GM12874 (cell line): Measurements from ENCODE around the gene EFEMP1.

Source experiments
- CTCF ChIP-seq: IDR thresholded peaks from 2 replicates; pipeline ENCODE4 v1.5.1; 2011; ENCODE audit warnings: low read depth, mild to moderate bottlenecking, control low read depth, low read length, moderate library complexity; ENCODE audit not compliant: insufficient read depth

EFEMP1 gene

GRCh38 chr2:55898386-55899040 is 25.1 kb downstream of the EFEMP1 start:
- no peak for TF ChIP-seq CTCF

- no peak for TF ChIP-seq CTCF
These were observed 26.9 kb downstream of the EFEMP1 start for GRCh38 chr2:55896633-55897032.

- TF ChIP-seq CTCF, result no peak
These were observed 28.9 kb downstream of the EFEMP1 start for GRCh38 chr2:55894720-55895119.

GRCh38 chr2:55891671-55892094 is 31.9 kb downstream of the EFEMP1 start:
- no peak for TF ChIP-seq CTCF

- TF ChIP-seq CTCF, result no peak
These were observed 34.6 kb downstream of the EFEMP1 start for GRCh38 chr2:55888936-55889335.

GRCh38 chr2:55887901-55888624 is 35.5 kb downstream of the EFEMP1 start:
- no peak for TF ChIP-seq CTCF

GRCh38 chr2:55887351-55887750 is 36.2 kb downstream of the EFEMP1 start:
- TF ChIP-seq CTCF, result no peak
